ENCODE data around the gene DPP10. TPM values are rescaled to one million over a fixed set of nuclear protein-coding genes. Genes with fewer than 3 reads are reported as not detected.

Gene DPP10
- total RNA-seq, 2 experiments from 2014 or later = not detected

DNA sequence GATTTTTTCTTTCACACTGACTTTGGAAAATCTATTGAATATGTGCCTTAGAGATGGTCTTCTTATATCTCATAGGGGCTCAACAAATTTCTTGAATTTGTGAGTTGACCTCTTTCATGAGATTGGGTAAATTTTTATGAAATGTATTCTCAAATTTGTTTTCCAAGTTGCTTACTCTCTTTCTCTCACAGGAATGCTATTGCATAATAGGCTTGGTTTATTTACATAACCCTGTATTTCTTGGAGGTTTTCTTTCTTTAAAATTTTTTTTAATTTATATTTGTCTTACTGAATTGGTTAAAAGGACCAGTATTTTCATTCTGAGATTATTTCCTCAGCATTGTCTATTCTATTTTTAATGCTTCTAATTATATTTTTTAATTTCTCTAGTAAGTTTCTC lies 917.1 kb downstream of the DPP10 start:
- Mint-ChIP-seq H3K9me3 (ENCODE audit: low read depth) (peaks cover 17% of the 10 kb centered on the region), H3K4me3 (no peak overlapping the region), H3K27me3 (no peaks in the 10 kb centered on the region), H3K4me1 (no peaks in the 10 kb centered on the region), H3K36me3 (no peaks in the 10 kb centered on the region), H3K27ac (no peak overlapping the region)
- CTCF ChIA-PET = no interaction called here
- ATAC-seq (no peak), DNase-seq (no peak)

GRCh38 chr2:115364093-115364492 lies 921.7 kb downstream of the DPP10 start:
- DNase-seq (no peak), ATAC-seq (no peak)
- no peak overlapping the region for H3K4me3 Mint-ChIP-seq
- CTCF ChIA-PET = no interaction called here
- H3K9me3 Mint-ChIP-seq (ENCODE audit: low read depth) = peaks cover 8% of the 10 kb centered on the region
- no peaks in the 10 kb centered on the region for H3K4me1 Mint-ChIP-seq
- no peak overlapping the region for H3K27ac Mint-ChIP-seq
- H3K27me3 Mint-ChIP-seq = no peaks in the 10 kb centered on the region
- H3K36me3 Mint-ChIP-seq = no peaks in the 10 kb centered on the region

DNA sequence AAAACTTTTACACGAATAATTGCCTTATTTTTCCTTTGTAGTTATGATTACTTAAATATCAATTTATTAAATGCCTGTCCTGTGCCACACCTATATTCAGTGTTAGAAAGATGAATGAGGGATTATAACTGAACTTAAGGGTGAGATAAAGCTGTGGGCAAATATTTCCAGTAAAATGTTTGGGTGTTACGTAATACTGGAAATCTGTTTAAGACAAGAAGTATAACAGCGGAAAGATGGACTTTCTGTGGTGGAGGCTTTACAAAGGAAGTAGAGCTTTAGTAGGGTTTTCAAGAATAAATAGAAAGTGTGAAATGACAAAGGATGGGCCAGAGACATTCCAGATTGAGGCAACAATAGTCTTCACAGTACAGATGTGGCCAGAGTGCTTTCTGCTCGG lies 927.0 kb downstream of the DPP10 start:
- Mint-ChIP-seq H3K9me3 (ENCODE audit: low read depth) (peaks cover 14% of the 10 kb centered on the region), H3K27me3 (no peaks in the 10 kb centered on the region), H3K27ac (no peak overlapping the region), H3K36me3 (peaks cover 2% of the 10 kb centered on the region), H3K4me3 (no peak overlapping the region), H3K4me1 (no peaks in the 10 kb centered on the region)
- DNase-seq (no peak), ATAC-seq (no peak)
- CTCF ChIA-PET = no interaction called here

GRCh38 chr2:115374981-115375380 lies 932.5 kb downstream of the DPP10 start:
- ATAC-seq (no peak), DNase-seq (no peak)
- H3K27ac Mint-ChIP-seq = no peak overlapping the region
- no peaks in the 10 kb centered on the region for H3K27me3 Mint-ChIP-seq
- peaks cover 26% of the 10 kb centered on the region for H3K9me3 Mint-ChIP-seq (ENCODE audit: low read depth)
- no peaks in the 10 kb centered on the region for H3K4me1 Mint-ChIP-seq
- peaks cover 2% of the 10 kb centered on the region for H3K36me3 Mint-ChIP-seq
- H3K4me3 Mint-ChIP-seq = no peak overlapping the region
- CTCF ChIA-PET = no interaction called here

DNA sequence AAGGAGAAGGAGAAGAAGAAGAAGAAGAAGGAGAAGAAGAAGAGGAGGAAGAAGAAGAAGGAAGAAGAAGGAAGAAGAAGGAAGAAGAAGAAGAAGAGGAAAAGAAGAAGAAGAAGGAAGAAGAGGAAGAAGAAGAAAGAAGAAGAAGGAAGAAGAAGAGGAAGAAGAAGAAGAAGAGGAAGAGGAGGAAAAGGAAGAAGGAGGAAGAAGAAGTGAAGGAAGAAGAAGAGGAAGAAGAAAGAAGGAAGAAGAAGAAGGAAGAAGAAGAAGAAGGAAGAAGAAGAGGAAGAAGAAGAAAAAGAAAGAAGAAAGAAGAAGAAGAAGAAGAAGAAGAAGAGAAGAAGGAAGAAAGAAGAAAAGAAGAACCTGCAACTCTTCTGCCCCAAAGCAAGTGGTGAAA lies 942.0 kb downstream of the DPP10 start:
- Mint-ChIP-seq H3K4me1 (no peaks in the 10 kb centered on the region), H3K9me3 (ENCODE audit: low read depth) (peaks cover 16% of the 10 kb centered on the region), H3K4me3 (no peak overlapping the region), H3K27ac (no peak overlapping the region), H3K36me3 (no peaks in the 10 kb centered on the region), H3K27me3 (no peaks in the 10 kb centered on the region)
- DNase-seq (no peak), ATAC-seq (no peak)
- CTCF ChIA-PET = no interaction called here

GRCh38 chr2:115386465-115386864 lies 944.0 kb downstream of the DPP10 start:
- no peaks in the 10 kb centered on the region for H3K4me1 Mint-ChIP-seq
- CTCF ChIA-PET = no interaction called here

GRCh38 chr2:115389024-115389423 lies 946.6 kb downstream of the DPP10 start:
- no peak for DNase-seq
- Mint-ChIP-seq H3K4me1 (no peaks in the 10 kb centered on the region), H3K4me3 (no peak overlapping the region), H3K27me3 (no peaks in the 10 kb centered on the region), H3K27ac (no peak overlapping the region), H3K36me3 (no peaks in the 10 kb centered on the region), H3K9me3 (ENCODE audit: low read depth) (peaks cover 14% of the 10 kb centered on the region)
- no peak for ATAC-seq
- CTCF ChIA-PET = no interaction called here

More at GRCh38 chr2:115386465-115386864, 944.0 kb downstream of the DPP10 start:
- H3K9me3 Mint-ChIP-seq (ENCODE audit: low read depth) = peaks cover 14% of the 10 kb centered on the region
- no peak overlapping the region for H3K27ac Mint-ChIP-seq
- no peaks in the 10 kb centered on the region for H3K27me3 Mint-ChIP-seq
- no peak overlapping the region for H3K4me3 Mint-ChIP-seq
- ATAC-seq (no peak), DNase-seq (no peak)
- no peaks in the 10 kb centered on the region for H3K36me3 Mint-ChIP-seq

- DNase-seq = no peak
Measured at GRCh38 chr2:115389898-115390565, 947.6 kb downstream of the DPP10 start.

DNA sequence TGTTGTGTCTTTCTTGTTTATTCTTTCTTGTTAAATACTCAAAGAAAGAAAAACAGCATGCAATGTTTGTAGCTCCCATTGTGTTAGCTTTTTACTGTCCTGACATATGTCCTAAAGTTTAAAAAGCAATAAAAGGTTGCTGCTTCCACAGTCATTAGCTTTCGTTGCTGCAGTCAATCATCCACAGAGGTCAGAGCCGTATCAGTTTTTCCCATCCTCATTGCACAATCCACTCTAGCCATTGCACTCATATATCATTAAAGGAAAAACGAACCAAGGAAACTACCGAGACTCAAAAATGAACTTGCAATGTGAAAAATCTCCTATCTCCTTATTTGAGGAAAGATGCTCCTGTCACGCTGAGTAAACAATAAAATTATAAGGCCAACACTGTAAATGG lies 954.1 kb downstream of the DPP10 start:
- H3K9me3 Mint-ChIP-seq (ENCODE audit: low read depth) = peaks cover 16% of the 10 kb centered on the region

More at GRCh38 chr2:115389898-115390565, 947.6 kb downstream of the DPP10 start:
- Mint-ChIP-seq H3K27ac (no peak overlapping the region), H3K27me3 (no peaks in the 10 kb centered on the region), H3K36me3 (no peaks in the 10 kb centered on the region), H3K4me1 (no peaks in the 10 kb centered on the region), H3K4me3 (no peak overlapping the region), H3K9me3 (ENCODE audit: low read depth) (peaks cover 6% of the 10 kb centered on the region)
- CTCF ChIA-PET = no interaction called here
- no peak for ATAC-seq

GRCh38 chr2:115400940-115401339 lies 958.5 kb downstream of the DPP10 start:
- Mint-ChIP-seq H3K27ac (no peak overlapping the region), H3K27me3 (no peaks in the 10 kb centered on the region), H3K4me3 (no peak overlapping the region), H3K4me1 (no peaks in the 10 kb centered on the region), H3K36me3 (no peaks in the 10 kb centered on the region), H3K9me3 (ENCODE audit: low read depth) (peaks cover 17% of the 10 kb centered on the region)
- ATAC-seq (no peak), DNase-seq (no peak)
- CTCF ChIA-PET = no interaction called here

More for the DNA sequence above, 954.1 kb downstream of the DPP10 start:
- Mint-ChIP-seq H3K27me3 (no peaks in the 10 kb centered on the region), H3K27ac (no peak overlapping the region), H3K4me3 (no peak overlapping the region), H3K4me1 (no peaks in the 10 kb centered on the region), H3K36me3 (no peaks in the 10 kb centered on the region)
- no peak for DNase-seq
- no peak for ATAC-seq
- CTCF ChIA-PET = no interaction called here

DNA sequence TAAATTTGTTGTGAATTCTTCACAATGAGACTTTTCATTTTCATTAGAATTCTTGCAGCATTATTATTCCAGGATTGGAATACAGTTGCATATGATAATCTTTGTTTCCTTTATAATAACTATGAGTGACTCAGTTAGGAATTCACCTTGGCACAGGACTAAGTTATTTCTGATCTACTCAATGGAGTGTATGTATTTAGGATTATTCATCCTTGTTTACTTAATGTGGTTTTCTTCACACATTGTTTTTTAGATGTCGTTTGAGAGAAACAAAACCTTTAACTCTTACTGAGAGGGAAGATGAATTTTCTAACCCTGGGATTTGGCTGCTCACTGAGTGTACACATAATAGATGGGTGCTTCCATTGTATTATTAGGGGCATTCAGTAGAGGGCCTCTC lies 970.1 kb downstream of the DPP10 start:
- Mint-ChIP-seq H3K36me3 (no peaks in the 10 kb centered on the region), H3K4me1 (no peaks in the 10 kb centered on the region), H3K4me3 (no peak overlapping the region), H3K9me3 (ENCODE audit: low read depth) (peaks cover 2% of the 10 kb centered on the region), H3K27ac (no peak overlapping the region), H3K27me3 (no peaks in the 10 kb centered on the region)
- CTCF ChIA-PET = no interaction called here
- no peak for ATAC-seq
- DNase-seq = no peak

- ATAC-seq (no peak), DNase-seq (no peak)
- H3K36me3 Mint-ChIP-seq = no peaks in the 10 kb centered on the region
Measured at GRCh38 chr2:115413791-115414190, 971.4 kb downstream of the DPP10 start.

GRCh38 chr2:115414466-115414865 lies 972.0 kb downstream of the DPP10 start:
- Mint-ChIP-seq H3K27ac (no peak overlapping the region), H3K27me3 (no peaks in the 10 kb centered on the region), H3K4me3 (no peak overlapping the region), H3K9me3 (ENCODE audit: low read depth) (peaks cover 9% of the 10 kb centered on the region), H3K4me1 (no peaks in the 10 kb centered on the region), H3K36me3 (no peaks in the 10 kb centered on the region)
- CTCF ChIA-PET = no interaction called here
- ATAC-seq (no peak), DNase-seq (no peak)

More at GRCh38 chr2:115413791-115414190, 971.4 kb downstream of the DPP10 start:
- CTCF ChIA-PET = no interaction called here
- no peaks in the 10 kb centered on the region for H3K27me3 Mint-ChIP-seq
- H3K9me3 Mint-ChIP-seq (ENCODE audit: low read depth) = peaks cover 7% of the 10 kb centered on the region
- no peaks in the 10 kb centered on the region for H3K4me1 Mint-ChIP-seq
- no peak overlapping the region for H3K27ac Mint-ChIP-seq
- H3K4me3 Mint-ChIP-seq = no peak overlapping the region

DNA sequence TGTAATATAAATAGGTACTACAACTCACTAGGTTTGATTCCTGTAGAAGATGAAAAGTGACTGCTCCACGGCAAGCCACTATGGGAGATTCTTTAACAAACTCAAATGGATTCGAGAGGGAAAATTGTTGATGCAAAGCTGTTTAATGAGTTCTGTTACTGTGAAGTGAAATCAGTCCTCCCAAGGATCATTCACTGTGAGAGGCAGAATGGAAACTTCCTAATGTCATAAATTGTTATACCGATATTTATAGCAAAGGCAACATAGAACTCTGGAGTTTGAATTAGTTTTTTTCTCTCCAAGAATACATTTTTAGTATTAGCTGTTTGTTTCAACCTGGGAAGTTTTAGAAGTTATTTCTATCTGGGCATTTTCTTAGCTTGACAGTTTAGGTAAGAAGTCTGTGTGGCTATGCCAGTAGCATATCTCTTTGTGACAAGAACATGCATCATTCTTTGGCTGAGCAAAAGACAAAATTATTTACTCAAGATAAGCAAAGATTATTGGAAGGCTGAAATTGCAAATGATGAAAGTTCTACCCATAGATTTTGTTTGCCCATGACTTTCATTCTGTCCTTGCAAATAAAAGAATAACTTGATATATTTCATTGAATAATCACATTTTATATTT lies 979.7 kb downstream of the DPP10 start:
- Mint-ChIP-seq H3K27me3 (no peaks in the 10 kb centered on the region), H3K4me3 (no peak overlapping the region), H3K4me1 (no peaks in the 10 kb centered on the region), H3K9me3 (ENCODE audit: low read depth) (peaks cover 17% of the 10 kb centered on the region), H3K27ac (no peak overlapping the region), H3K36me3 (no peaks in the 10 kb centered on the region)
- DNase-seq (no peak), ATAC-seq (no peak)
- CTCF ChIA-PET = no interaction called here
